NCI-H526 (cell line): ENCODE results near the gene SECTM1.
"Not testable (repeated sequence)": the region's sequence is repeated elsewhere in the genome, so short reads cannot be mapped to it uniquely, and the experiment has no call there.

ENCODE experiments used
- DNase-seq, 2 experiments: peaks; one replicate each; lab custom pipeline; 2025; lab: John Stamatoyannopoulos, UW

The SECTM1 gene

DNA sequence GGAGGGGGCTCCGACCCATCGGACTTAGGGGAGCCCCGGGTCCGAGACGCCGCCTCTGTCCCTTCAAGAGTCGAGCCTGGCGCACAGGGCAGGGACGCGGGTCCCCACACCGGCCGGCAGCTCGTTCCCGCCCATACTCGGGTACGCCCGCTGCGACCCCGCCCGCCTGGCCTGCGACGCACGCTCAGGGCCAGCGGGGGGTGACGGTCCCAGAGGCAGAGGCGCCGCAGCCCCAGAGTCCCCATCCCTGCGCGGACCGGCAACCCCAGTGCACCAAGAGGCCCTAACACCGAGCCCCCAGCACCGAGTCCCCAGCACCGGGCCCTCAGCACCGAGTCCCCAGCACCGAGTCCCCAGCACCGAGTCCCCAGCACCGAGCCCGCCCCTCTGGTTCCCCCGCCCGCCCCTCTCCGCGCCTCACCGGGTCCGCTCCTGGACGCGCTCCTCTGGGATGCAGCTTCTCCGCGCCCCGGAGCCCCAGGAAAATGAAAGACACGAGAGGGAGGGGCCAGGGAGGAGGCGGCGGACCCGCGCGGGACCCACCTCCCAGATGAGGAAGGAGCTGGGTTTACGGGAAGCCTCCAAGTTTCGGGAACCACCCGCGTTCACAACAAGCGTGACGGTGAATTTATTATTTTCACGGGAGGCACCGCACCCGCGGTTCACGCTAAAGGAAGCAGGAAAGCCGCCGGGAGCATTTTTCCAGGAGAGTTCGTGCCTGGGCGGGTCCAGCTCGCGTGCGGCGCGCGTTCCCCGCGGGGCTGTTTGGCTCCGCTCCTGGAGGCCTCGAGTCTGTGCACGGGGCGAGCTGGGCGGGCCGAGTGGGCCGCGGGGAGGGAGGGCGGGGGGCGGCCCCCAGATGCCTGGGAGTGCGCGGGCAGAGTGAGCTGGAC lies at the start of gene SECTM1:
TSS of gene SECTM1 (minus strand) at position 488 of the 893 bp plus-strand sequence. CDS start 6,526 bp downstream, outside the sequence.
- peak in 1 of 2 experiments; percentile 49 for DNase-seq

DNA sequence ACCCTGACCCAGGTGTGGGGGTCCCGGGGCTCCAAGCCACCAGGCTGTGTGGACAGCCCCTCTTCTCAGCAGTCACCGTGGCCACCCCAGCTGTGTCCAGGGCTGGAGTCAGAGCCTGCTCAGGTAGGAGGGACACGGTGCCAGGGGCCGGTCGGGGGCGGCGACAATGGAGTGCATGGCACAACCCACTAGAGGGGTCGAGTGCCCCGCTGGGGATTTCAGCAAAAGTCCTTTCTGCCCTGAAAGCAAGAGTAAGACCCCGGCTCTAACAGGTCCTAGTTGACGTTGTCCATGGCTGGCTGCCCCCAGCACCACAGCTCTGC lies 49.3 kb upstream of the SECTM1 start:
- no peak for DNase-seq

DNA sequence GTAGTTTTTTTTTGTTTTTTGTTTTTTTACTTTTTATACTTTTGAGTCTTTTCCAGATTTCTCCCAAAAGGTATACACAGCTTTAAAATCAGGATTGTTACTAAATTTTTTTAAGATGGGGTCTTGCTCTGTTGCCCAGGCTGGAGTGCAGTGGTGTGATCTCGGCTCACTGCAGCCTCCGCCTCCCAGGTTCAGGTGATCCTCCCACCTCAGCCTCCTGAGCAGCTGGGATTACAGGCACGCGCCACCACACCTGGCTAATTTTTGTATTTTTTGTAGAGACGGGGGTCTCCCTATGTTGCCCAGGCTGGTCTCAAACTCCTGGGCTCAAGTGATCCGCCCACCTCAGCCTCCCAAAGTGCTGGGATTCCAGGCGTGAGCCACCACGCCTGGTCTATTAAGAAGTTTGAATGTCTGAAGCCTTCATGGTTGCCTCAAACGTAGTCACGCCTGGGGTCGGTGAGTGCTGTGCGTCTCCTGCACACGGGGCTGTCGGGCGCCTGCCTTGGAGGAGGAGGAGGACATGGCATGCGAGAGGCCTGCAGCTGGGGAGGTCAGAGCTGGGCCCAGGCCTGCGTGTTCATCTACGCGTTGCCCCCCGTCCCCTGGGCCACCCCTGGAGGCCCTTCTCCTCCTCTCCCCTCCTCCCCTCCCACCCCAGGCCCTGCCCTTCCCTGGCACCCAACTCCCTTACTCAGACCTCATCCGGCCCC lies 48.8 kb upstream of the SECTM1 start:
- DNase-seq: not testable (repeated sequence)

- not testable (repeated sequence) for DNase-seq
These were observed 48.1 kb upstream of the SECTM1 start for GRCh38 chr17:82381703-82382009.

DNA sequence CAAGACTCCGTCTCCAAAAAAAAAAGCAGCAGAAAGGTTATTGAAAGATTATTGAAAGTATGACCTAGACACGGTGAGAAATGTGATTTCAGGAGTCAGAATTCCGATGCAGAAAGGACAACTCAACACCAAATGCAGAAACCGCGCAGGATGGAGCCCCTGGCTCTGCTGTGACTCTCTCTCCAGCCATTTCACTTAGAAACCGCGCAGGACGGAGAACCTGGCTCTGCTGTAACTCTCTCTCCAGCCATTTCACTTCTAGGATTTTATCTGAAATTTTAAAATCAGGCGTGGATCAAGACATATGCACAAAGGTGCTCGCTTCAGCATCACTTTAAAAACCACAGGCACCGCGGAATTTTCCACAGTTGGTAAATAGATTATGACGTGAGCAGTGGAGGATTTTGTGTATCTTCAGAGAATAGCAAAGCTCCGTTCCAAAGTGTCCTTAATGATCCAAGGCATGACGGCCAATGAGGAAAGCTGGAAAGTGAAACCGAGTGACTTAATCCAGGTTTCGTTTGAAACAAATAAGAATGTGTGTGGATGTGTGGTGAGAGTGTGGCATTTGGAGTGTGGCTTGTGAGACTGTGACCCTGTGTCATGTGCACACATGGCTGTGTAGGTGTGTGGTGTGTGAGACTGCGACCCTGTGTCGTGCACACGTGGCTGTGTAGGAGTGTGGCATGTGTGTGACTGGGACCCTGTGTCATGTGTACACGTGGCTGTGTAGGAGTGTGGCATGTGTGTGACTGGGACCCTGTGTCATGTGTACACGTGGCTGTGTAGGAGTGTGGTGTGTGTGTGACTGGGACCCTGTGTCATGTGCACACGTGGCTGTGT lies 47.5 kb upstream of the SECTM1 start:
- no peak for DNase-seq

GRCh38 chr17:82378741-82379021 lies 45.1 kb upstream of the SECTM1 start:
- DNase-seq: no peak

DNA sequence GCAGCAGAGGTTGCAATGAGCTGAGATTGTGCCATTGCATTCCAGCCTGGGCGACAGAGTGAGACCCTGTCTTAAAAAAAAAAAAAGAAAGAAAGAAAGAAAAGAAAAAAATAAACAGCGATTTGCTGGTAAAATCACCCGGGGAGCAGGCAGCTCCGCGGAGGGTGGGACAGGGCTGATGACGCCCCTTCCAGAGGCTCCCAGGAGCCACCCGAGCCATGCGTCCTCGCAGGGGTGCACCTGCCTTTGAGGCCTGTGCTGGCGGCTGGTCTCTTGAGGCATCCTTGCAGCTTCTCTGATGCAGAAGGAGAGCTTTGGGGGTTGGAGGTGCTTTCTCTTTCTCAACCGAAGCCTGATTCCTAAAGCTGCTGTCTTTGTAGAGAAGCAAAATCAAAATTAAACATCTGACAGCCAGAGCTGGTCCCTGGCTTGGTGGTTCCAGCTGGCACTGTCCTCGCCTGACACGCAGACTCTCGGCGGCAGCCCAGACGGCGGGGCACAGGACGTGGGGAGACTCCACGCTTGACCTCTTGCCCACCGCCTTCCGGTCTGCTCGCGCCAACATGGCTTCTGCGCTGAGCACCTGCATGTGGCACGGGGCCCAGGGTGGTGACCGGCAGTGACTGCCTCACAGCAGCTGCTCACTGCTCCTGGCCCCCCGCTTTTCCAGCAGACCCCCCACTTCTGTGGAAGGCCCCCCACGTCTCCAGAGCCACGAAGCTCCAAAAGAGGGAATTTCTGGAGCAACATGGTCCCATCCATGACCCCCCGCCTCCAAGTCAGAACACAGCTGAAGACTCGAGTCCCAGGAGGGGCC lies 44.6 kb upstream of the SECTM1 start:
- DNase-seq: no peak

DNA sequence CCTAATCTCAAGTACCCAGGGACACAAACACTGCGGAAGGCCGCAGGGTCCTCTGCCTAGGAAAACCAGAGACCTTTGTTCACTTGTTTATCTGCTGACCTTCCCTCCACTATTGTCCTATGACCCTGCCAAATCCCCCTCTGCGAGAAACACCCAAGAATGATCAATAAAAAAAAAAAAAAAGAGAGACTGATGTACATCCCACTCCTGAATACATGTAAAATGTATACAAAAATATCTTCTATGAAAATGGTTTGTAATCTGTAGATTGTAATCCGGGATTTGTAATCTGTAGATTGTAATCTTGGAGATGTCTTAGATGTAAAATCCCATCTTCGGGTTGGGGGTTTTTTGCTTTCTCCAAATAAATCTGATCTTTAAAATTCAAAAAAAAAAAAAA lies 43.7 kb upstream of the SECTM1 start:
- DNase-seq: not testable (repeated sequence)

DNA sequence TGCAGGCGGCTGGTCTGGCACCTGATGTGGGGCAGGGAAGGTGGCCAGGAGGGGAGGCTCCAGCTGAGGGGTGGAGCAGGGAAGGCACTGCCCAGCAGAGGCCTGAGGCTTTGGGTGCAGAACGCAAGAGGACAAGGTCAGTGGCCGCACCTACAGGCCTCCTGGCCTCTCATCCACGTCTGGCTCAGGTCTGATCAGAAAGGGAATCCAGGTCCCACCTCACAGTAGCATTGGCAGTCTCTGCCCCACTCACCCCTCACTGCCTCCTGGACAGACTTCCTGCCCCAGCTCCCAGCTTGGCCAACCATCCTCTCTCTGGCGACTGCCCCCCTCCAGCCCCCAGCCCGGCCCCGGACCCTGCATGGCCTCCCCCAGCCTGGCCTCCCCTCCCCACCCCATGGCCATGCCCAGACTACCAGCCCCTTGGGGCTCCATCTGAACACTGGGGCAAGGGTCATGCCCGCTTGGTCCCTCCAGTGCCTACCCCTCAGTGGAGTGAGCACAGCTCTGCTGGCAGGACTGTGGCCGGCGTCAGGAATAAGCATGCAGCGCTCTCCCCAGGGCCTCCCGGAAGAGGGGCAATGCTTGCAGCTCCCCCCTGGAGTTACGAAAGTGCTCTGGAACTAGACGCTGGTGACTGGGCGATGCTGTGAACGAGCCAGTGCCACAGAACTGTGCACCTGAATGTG lies 42.6 kb upstream of the SECTM1 start:
- no peak for DNase-seq

DNA sequence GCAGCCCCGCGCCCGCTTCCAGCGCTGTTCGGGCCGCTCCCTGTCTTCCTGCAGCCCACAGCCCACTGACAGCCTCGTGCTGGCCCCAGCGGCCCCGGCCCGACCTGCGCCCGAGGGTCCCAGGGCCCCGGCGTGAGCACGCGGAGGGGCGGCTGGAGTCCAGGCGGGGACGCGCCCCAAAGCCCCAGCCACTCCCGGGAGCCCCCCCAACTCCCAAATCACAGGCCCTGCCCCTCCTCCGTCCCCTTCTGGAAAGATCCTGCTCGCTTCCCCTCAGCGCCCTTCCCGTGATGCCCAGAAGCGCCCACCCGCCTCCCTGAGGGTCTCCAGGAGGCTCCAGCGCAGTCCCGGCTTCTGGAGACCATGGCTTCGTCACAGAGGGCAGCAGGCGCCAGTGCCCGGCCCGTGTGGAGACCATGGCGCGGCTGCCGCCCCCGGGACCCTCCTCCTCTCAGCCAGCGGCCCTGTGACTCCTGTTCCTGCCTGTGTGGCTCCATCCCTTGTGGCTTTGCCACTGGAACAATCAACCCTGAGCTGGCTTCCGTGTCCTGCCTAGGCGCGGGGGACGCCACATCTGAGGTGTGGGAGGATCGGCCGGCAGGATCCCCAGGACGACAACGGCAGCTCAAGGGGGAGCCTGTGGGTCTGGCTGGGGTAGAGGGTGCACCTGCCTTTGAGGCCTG lies 41.9 kb upstream of the SECTM1 start:
- no peak for DNase-seq

DNA sequence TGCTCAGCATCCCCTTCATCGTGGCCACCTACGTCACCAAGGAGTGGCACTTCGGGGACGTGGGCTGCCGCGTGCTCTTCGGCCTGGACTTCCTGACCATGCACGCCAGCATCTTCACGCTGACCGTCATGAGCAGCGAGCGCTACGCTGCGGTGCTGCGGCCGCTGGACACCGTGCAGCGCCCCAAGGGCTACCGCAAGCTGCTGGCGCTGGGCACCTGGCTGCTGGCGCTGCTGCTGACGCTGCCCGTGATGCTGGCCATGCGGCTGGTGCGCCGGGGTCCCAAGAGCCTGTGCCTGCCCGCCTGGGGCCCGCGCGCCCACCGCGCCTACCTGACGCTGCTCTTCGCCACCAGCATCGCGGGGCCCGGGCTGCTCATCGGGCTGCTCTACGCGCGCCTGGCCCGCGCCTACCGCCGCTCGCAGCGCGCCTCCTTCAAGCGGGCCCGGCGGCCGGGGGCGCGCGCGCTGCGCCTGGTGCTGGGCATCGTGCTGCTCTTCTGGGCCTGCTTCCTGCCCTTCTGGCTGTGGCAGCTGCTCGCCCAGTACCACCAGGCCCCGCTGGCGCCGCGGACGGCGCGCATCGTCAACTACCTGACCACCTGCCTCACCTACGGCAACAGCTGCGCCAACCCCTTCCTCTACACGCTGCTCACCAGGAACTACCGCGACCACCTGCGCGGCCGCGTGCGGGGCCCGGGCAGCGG lies 41.2 kb upstream of the SECTM1 start:
- peak in 1 of 2 experiments; percentile 75 for DNase-seq

GRCh38 chr17:82373731-82374625 lies 40.4 kb upstream of the SECTM1 start:
- peak in 1 of 2 experiments; percentile 49 for DNase-seq

GRCh38 chr17:82373072-82373452 lies 39.5 kb upstream of the SECTM1 start:
- not testable (repeated sequence) for DNase-seq

GRCh38 chr17:82372249-82373071 lies 38.9 kb upstream of the SECTM1 start:
- no peak for DNase-seq

GRCh38 chr17:82371333-82372248 lies 38.0 kb upstream of the SECTM1 start, which contains the start of gene UTS2R:
Gene UTS2R (plus strand): TSS chr17:82371765. CDS start chr17:82374325, 2,560 bp downstream.
- DNase-seq: peak in 1 of 2 experiments; percentile 46

DNA sequence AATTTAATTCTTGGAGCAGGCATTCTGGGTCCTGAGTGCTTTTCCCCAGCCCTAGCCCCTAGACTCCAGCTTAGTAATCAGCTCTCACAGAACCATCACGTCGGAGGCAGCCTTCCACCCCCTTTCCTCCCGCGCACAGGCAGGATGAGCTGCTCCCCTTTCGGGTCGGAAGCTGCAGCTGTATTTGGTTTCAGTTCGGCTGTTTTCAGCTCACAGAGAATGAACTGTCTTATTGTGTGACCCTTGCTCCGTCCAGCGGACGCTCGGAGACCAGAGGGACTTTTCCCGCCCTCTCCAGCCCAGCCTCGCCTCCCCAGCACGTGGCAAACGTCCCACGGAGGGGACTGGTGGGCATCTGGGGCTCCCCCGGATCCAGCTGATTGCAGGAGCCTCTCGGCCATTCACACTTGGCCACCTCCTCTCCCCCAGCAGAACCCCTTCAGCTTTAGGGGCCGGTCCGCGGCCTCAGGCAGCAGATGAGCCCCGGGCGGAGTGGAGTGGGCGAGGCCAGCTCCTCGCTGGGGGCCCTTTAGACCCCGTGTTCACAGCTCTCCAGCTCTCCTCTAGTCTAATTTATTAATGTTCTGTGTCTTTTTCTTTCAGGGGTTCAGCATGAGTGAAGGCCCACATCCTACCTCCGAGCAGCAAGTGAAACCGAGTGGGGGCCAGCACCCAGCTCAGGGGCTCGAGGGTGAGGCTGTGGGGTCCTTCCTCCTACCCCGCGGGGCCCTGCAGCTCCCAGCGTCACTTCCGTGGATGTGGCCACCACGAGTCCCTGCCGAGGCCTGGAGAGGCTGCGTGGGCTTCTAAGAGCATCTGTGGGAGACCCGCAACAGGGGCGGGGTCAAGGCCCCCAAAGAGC lies 37.1 kb upstream of the SECTM1 start:
- no peak for DNase-seq
